HuH-7 (cell line): ENCODE results near the gene EDRF1.
"Not testable (repeated sequence)": the region's sequence is repeated elsewhere in the genome, so short reads cannot be mapped to it uniquely, and the experiment has no call there.

Experiments used
- DNase-seq: peaks from one replicate; pipeline ENCODE4 v3.0.0; 2011; ENCODE audit warnings: low spot score

EDRF1 gene, protein sequence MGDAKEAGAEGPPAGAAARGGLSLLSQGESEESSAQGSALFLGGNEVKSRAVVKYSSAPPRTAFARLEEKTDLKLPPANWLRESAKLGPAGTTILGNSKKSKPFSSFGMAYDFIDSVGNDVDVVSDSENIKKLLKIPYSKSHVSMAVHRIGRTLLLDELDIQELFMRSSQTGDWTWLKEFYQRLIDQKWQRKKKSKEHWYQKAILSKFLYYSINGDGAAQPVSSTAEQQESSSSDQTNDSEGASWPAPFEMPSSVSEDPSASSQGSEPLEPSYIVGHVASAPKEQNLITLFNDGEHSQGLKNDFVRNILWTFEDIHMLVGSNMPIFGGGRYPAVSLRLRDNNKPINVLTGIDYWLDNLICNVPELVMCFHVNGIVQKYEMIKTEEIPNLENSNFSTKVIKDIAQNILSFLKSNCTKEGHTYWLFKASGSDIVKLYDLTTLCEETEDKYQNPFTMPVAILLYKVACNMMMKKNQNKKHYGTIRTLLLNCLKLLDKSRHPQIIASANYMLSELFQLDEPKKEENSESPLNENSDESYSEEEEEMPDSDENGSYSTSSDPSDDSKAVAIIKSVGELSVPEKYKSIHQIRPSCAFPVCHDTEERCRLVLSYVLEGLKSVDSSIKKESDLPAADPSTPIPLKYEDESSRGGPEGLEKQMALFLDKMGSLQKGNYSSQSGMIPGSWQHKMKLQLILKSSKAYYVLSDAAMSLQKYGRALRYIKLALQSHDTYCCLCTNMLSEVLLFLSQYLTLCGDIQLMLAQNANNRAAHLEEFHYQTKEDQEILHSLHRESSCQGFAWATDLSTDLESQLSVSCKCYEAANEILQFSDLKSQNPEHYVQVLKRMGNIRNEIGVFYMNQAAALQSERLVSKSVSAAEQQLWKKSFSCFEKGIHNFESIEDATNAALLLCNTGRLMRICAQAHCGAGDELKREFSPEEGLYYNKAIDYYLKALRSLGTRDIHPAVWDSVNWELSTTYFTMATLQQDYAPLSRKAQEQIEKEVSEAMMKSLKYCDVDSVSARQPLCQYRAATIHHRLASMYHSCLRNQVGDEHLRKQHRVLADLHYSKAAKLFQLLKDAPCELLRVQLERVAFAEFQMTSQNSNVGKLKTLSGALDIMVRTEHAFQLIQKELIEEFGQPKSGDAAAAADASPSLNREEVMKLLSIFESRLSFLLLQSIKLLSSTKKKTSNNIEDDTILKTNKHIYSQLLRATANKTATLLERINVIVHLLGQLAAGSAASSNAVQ

DNA sequence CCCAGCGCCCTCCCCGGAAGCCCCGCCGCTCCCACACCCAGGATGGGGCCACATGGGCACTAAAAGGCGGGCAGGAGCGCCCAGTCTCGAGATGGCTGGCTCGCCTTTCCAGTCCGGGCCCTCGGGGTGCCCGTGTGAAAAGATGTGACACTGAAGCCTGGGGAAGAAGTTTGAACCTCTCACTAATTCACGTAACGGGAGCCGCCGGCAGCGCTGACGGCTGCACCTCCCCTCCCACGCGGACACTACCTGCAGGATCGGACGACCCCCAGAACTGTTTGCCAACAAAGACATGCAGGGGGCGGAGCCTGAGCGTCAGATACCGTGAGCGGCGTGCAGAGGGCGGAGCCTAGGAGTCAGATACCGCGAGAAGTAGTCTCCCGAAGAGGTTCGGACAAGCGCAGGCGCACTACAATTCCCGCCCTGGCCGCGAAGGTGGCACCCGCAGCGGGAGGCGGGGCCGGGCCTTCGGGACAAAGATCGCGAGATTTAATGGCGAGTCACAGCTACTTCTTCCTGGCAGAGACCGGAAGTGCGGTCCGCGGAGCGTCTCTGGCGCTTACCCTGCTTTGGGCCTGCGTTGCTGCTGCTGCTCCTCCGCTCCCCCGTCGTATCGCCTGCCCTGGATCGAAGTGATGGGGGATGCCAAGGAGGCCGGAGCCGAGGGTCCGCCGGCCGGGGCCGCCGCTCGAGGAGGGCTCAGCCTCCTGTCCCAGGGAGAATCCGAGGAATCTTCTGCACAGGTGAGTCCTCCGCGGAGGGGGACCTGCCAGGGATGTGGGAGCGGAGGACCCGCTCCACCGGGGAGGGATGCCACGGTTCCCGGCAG is at the start of gene EDRF1:
EDRF1 (plus strand) TSS at position 537 of the 829 bp plus-strand sequence; CDS start at position 636, 99 bp downstream.
- DNase-seq = peak; percentile 87

GRCh38 chr10:125672884-125673283 is 46.6 kb upstream of the EDRF1 start:
- no peak for DNase-seq

DNA sequence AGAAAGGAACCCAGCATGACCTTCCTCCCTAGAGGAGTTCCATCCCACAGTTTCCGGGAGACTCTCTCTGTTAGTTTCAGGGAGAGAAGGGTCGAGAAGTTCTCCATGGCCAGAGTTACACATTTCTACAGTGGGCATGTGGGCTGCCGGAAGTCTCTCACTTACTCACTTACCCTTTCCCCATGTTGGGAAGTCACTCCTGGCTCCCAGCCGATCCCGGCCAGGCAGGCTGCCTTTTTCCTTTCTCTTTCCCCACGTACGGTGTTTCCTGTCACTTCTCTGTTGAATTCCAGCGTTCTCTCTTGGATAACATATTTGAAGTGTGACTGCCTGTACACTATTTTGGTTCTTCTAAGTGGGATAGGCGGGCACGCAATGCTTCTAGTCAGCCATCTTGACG is 40.1 kb upstream of the EDRF1 start:
- DNase-seq = no peak

- no peak for DNase-seq
Measured at GRCh38 chr10:125683063-125683462, 36.4 kb upstream of the EDRF1 start, which contains the start of gene TEX36. TEX36 (minus strand) TSS chr10:125683163; CDS start chr10:125682989, 174 bp downstream.

- DNase-seq = no peak
Measured at GRCh38 chr10:125683821-125684220, 35.7 kb upstream of the EDRF1 start.

DNA sequence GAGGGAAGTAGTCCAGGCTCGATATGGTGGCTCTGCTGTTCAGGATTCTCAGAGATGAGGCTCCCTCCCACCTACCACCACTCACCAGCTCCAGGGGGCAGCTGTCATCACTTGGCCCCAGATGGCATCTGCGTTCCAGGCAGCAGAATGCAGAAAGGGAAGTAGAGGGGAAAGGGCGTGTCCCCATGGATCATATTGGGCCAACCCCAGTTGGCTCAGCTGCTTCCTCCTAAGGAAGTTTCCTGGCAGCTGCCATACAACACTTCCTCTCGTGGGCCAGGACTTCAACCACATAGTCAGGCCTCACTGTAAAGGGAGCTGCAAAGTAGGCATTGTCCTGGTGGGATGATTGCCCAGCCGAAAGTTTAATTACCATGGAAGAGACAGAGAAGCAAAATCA is 34.9 kb upstream of the EDRF1 start:
- no peak for DNase-seq

DNA sequence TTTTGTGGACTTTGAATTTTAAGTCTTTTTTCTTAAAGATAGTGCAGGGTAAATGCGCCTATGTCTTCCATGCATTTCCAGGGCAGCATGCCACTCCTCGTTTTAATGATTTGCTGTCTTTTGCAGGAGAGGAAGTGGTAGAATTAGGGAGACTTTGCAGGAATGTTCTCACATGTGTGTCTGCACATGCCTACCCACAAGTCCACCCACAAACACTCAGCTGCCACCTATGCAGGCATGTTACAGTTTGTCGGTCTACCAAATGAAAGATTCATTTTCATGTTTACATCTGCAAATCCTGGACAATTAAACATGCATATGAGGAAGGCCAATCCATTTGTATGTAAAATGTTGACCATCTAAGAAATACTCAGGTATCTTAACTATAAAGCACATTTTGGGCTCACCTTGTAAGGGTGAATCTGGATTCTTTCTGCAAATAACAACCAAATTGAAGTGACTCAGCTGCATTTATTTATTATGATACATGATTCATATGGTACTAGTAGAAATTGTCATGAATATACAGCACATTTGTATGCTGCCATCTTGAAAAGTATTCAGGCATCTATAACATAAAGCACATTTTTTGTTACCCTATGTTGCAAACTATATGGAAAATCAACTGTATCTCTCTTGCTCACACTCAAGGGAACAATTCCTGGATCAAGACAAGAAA is 31.9 kb upstream of the EDRF1 start:
- DNase-seq = no peak

DNA sequence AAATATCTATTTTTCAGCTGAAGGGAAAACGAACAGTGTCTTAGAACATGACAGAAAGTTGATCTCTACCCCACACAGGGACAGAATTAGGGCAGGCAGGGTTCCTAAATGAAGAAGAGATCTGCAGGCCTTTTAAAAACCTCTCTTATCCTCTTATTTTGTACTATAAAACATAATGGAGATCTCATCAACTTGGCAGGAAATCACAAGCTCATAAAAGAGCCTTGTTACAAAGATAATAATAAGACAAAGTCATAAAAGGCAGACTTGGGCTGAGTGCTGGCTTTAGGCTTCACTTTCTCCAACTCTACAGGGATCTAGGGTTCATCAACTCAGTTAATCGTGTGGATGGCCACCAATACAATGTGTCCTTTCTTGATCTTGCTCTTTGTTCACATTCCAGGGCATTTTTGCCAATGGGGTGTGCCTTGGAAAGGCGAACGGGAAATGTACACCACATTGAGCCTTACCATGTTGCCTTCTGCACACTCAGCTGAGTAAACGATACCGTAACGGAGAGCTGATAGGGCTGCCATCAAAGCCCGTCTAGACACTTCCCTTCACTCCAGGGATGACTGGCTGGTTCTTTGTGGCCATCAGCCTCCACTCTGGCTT is 29.4 kb upstream of the EDRF1 start:
- DNase-seq = no peak

- no peak for DNase-seq
Measured at GRCh38 chr10:125691160-125691981, 28.1 kb upstream of the EDRF1 start.

- DNase-seq = no peak
Measured at GRCh38 chr10:125692196-125692595, 27.3 kb upstream of the EDRF1 start.

DNA sequence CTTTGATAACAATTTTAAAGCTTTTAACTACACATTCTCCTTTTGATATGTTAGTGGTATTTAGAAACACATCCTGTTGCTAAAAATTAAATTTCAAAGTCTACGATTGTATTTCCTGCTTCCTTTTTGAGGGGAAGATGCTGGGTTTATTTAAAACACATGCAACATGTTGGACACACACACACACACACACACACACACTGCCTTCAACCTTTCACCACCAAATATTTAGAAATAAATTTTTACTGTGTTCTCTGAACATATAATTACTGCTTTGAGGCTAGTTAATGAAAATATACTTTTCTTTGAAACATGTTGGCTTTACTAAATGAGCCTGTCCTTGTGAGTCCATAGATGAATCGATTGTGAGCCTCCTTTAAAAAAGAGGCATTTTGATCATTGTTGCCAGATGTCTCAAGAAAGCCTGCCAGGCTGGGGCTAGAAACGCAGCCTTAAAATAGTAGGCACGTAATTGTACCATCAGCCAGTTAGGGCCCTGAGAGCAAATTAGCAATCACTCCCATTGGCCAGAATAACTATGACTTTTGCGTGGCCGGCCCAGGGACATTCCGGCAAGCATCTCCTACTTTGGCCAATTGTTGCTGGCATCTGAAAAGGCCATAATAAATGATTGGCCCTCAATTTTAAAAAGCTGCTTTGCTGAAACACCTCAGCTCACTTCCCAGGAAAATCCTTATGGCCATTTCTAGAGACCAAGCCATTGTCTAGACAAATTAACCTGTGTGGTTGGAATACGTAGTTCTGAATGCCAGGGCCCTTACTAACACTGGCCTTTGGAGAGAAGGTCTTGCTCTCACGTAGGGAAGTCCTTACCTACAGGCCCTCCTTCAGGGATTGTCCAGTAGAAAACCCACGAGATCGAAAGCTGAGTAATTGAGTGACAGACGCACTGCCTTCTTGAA is 26.6 kb upstream of the EDRF1 start:
- no peak for DNase-seq

DNA sequence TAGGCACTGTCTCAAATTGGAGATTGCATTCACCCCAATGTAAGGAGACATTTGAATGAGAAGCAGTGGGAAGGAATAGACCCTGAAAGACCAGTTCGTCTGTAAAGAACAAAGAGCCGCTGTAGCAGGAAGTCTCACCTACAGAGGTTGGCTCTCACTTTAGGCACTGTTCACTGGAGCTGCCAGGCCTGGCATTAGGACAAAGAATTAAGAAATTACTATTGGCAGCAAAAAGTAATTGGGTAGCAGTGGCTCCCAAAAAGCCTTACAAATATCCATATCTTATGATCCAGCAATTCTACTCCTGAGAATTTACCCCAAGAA is 26.0 kb upstream of the EDRF1 start:
- no peak for DNase-seq

DNA sequence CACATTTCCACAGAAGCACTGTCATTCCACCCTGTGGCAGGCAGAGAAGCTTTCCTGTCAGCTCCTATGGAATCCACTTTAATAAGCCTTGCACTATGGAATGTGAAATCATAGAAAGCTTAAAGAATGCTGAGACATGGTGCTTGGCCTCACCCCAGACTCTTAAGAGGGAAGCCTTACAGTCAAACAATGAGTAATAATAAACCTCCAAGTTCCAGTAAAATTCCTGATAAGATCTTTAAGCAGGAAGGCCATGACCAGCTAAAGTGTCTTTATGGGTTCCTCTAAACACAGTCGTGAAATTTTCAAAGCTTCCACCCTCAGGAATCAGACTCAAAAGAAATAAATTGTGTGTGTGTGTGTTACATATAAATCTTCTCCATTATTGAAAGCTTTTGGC is 24.6 kb upstream of the EDRF1 start:
- DNase-seq = no peak

- DNase-seq = not testable (repeated sequence)
Measured at GRCh38 chr10:125696884-125697283, 22.6 kb upstream of the EDRF1 start.

GRCh38 chr10:125698481-125698998 is 21.0 kb upstream of the EDRF1 start:
- no peak for DNase-seq

DNA sequence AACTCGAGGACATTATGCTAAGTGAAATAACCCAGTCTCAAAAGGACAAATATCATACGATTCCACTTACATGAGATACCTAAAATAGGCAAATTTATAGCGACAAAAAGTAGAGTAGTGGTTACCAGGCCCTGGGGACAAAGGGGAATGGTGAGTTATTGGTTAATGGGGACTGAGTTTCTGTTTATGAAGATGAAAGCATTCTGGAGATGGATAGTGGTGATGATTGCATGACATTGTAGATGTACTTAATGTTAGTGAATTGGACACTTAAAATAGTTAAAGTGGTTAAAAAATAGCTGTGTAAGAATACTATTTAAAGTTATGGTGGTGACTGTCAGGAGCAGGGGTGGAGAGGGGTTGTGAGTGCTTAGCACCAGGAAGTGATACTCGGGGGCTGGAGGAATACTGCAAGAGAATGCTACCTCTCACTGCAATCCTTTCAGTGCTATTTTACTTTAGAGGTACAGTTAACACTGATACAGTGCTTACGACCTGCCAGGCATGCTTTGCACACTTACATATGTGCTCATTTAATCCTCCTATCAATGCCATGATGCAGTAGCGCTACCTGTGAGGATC is 19.9 kb upstream of the EDRF1 start:
- no peak for DNase-seq

GRCh38 chr10:125700355-125700911 is 19.1 kb upstream of the EDRF1 start:
- DNase-seq = no peak
